GM23248 (cell line): ENCODE data around the gene CREG1.
"Not testable (repeated sequence)": the region's sequence is repeated elsewhere in the genome, so short reads cannot be mapped to it uniquely, and the experiment has no call there.

Experiments
- EZH2 ChIP-seq: fragments of 200-600 bp; sonication (generic); IDR thresholded peaks from 2 replicates; pipeline ENCODE4 v1.6.1; 2018; ENCODE audit warnings: antibody characterized with exemption, mild to moderate bottlenecking; ENCODE audit not compliant: insufficient read depth, poor library complexity, severe bottlenecking
- EZH2phosphoT487 ChIP-seq: fragments of 200-600 bp; sonication (generic); IDR thresholded peaks from 2 replicates; pipeline ENCODE4 v1.6.1; 2018; ENCODE audit warnings: antibody characterized with exemption, moderate library complexity, mild to moderate bottlenecking, low read depth; ENCODE audit not compliant: insufficient read depth

DNA sequence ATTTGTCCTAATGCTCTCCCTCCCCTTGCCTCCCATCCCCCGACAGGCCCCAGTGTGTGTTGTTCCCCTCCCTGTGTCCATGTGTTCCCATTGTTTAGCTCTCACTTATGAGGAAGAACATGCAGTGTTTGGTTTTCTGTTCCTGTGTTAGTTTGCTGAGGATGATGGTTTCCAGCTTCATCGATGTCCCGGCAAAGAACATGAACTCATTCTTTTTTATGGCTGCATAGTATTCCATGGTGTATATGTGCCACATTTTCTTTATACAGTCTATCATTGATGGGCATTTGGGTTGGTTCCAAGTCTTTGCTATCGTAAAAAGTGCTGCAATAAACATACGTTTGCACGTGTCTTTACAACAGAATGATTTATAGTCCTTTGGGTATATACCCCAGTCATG lies 17.1 kb upstream of the CREG1 start:
- TF ChIP-seq EZH2phosphoT487, EZH2: not testable (repeated sequence)
